Putamen (tissue), 1 donor: Measurements from ENCODE around the gene KIF9.
"Not testable (repeated sequence)": the region's sequence is repeated elsewhere in the genome, so short reads cannot be mapped to it uniquely, and the experiment has no call there.

ENCODE experiments used
- DNase-seq: peaks from one replicate; pipeline ENCODE4 v3.0.0-alpha.2; 2016; ENCODE audit warnings: low spot score

KIF9 gene

GRCh38 chr3:47293822-47294221 lies 11.2 kb upstream of the KIF9 start:
- no peak for DNase-seq

GRCh38 chr3:47291754-47292420 lies 9.3 kb upstream of the KIF9 start:
- not testable (repeated sequence) for DNase-seq

- no peak for DNase-seq
These were observed 8.7 kb upstream of the KIF9 start for GRCh38 chr3:47291158-47291753.

- no peak for DNase-seq
These were observed 6.6 kb upstream of the KIF9 start for GRCh38 chr3:47288966-47289910.

GRCh38 chr3:47283591-47284364 lies 1.2 kb upstream of the KIF9 start:
- no peak for DNase-seq

- no peak for DNase-seq
These were observed 566 bp upstream of the KIF9 start for GRCh38 chr3:47283193-47283537.

GRCh38 chr3:47280519-47280918 lies 2.1 kb downstream of the KIF9 start:
- no peak for DNase-seq

- DNase-seq, result no peak
These were observed 6.0 kb downstream of the KIF9 start for GRCh38 chr3:47276558-47276957.

- no peak for DNase-seq
These were observed 7.9 kb downstream of the KIF9 start for GRCh38 chr3:47274652-47275051.

- no peak for DNase-seq
These were observed 9.0 kb downstream of the KIF9 start for GRCh38 chr3:47273564-47273963.

- no peak for DNase-seq
These were observed 12.1 kb downstream of the KIF9 start for GRCh38 chr3:47270526-47270925.

- DNase-seq, result no peak
These were observed 15.1 kb downstream of the KIF9 start for GRCh38 chr3:47267490-47267824.

GRCh38 chr3:47266709-47267489 lies 15.7 kb downstream of the KIF9 start:
- peak; percentile 51 for DNase-seq

- no peak for DNase-seq
These were observed 16.7 kb downstream of the KIF9 start for GRCh38 chr3:47265725-47266428.

GRCh38 chr3:47265008-47265407 lies 17.6 kb downstream of the KIF9 start:
- DNase-seq, result no peak

GRCh38 chr3:47261301-47261700 lies 21.3 kb downstream of the KIF9 start:
- no peak for DNase-seq

GRCh38 chr3:47260605-47261004 lies 22.0 kb downstream of the KIF9 start:
- no peak for DNase-seq

- DNase-seq, result no peak
These were observed 23.5 kb downstream of the KIF9 start for GRCh38 chr3:47259114-47259513.

GRCh38 chr3:47256331-47256730 lies 26.3 kb downstream of the KIF9 start:
- DNase-seq, result not testable (repeated sequence)

- no peak for DNase-seq
These were observed 30.9 kb downstream of the KIF9 start for GRCh38 chr3:47251689-47252088.

GRCh38 chr3:47251085-47251484 lies 31.5 kb downstream of the KIF9 start:
- DNase-seq, result not testable (repeated sequence)
